OCI-M2 (cell line): ENCODE measurements around the gene GLCE.
"Not testable (repeated sequence)": the region's sequence is repeated elsewhere in the genome, so short reads cannot be mapped to it uniquely, and the experiment has no call there.

Experiments used
- DNase-seq: peaks from one replicate; lab custom pipeline; 2025; ENCODE audit not compliant: unreplicated experiment; lab: John Stamatoyannopoulos, UW

The GLCE gene

DNA sequence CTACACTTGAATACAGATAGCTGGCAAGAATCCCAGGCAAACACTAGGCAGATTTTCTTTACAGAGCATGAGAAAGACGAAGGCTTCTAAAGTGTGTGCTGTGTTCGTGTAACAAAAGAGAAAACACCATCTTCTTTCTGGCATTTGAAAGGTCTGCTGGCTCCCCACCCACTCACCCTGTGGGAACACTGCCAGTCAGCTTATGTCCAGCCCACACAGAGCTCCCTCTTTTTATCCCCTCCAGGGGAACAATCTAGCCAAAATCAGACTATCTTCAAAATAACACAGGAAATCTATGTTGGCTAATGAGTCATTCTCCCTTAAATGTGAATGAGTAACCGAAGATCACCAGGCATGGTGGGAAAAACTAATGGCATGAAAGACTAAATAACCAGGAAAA is 92.7 kb downstream of the GLCE start:
- no peak for DNase-seq

DNA sequence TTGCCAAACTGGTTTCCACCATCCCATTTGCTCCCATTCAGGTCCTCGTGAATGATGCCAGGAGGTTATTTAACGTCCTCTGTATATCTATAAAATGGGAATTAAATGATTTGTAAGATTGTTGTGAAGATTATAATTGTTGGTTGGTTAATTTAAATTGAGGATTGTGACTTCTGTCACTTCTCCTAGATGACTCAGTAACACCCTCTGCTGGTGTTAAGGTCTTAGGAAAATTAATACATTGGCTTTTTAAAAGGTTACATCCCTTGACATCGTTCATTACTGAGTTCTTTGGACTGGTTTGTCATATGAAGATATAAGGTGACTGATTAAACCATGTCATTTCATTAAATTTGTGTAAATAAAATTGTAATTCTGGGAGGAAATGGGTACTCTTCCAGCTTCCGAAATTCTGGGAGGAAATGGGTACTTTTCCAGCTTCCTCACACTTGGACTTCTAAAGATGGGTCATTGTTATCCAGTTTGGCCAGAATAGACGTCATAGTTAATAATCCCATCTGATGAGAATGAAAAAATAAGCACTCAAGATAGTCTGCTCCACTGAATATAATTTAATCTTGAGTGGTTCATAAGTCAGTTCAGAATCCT is 105.0 kb downstream of the GLCE start:
- no peak for DNase-seq

DNA sequence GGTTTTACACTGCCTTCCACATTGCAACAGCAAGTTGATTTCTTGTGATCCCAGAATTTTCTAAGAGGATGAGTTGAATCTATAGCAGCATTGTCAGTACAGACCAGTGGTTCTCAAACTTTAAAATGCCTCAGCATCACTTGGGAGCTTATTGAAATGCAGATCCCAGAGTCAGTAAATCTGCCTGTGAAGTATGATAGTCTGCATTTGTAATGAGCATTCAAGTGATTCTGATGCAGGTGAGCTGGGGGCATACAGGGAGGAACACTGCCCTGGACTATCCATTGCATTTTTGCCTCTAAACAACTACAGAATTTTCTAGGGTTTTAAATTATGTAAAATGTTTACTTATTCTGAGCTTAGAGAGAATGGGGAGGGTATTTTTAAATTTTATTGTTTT is 110.8 kb downstream of the GLCE start:
- no peak for DNase-seq

DNA sequence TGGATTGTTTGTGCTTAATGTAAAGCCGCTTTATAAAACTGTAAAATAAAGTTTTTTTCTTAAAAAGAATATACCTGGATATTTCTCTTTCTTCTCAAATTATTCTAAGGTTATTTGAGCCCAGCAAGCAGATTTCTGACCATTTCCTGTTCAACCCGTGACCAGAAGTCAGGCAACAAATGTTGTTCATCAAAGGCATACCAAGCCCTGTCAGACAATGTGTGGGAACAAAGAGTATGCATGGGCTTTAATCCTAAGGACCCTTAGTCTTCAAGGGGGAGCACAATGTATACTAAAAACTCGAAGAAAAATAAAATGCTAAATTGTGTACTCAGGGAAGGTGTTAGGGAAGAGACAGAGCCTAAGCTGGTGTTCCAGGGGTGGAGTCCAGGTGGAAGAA is 111.7 kb downstream of the GLCE start:
- DNase-seq, result no peak

DNA sequence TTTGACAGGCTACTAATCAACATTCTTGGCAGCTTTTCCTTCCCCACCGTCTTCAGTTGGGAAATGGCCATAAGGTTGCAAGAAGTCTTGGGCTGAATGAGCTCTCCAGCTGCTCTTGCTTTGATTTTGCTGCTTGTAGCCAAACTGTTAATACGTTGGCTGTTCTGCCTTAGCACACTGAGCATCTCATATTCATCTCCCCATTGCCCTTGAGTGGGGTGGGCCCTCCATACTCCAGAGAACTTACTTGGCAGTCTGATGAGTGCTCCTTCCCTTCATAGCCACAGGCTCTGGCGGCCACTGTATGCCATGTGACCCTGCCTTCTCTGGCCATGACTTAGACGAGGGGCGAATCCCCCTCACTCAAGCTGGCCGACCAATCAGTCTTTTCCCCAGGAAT is 112.5 kb downstream of the GLCE start:
- no peak for DNase-seq

DNA sequence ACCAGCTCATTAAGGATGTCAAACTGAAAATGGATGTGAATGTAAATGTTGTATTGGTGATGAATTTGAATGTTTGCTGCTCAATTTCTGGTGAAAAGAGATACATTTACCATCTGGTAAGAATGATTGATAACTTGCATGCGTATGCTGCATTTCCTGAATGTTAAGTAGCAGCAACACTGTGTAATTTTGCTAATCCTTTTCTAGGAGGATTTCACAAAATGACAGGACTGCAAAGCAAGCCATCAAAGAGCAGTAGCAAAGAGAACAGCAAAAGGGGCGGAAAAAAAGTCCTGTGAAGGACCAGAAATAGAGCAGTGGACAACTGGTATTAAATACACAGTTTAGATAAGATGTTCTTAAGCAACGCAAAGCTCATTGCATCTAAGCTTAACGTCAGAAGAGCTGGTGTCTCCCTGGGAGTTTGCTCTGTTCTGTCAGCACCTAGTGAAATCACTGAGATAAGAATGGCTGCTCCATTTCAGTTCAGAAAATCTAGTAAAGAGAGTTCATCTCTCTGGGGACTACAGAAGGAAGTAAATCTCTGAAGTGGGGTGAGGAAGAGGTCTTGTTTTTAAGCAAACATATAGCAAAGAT is 114.7 kb downstream of the GLCE start:
- DNase-seq, result no peak

DNA sequence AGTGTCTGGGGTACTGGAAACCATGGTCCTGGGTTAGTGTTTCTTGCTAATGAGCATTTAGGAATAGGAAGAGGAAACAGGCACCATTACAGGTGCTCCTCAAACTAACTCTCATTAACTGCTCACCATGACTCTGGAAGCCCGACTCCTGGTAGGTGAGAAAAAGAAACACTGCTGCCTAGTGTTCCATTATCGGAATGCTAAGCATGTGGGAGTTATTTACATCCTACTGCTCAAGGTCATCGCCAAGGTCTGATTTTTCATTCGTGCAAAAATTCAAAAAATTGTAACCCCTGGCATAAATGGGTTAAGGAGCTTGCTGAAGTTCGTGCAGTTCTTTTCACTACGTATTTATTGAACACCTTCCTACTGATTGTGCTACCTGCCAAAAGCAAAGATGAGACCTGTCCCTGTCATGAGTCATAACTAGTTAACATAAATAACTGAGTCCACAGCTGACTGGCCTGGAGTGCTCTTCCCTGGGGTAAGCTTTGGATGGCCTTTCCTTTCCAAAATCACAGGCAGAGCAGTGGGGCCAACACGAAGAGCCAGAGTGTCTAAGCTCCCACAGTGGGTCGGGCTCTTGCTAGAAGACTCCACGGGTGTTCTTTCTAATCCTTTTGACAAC is 115.6 kb downstream of the GLCE start:
- DNase-seq, result no peak

DNA sequence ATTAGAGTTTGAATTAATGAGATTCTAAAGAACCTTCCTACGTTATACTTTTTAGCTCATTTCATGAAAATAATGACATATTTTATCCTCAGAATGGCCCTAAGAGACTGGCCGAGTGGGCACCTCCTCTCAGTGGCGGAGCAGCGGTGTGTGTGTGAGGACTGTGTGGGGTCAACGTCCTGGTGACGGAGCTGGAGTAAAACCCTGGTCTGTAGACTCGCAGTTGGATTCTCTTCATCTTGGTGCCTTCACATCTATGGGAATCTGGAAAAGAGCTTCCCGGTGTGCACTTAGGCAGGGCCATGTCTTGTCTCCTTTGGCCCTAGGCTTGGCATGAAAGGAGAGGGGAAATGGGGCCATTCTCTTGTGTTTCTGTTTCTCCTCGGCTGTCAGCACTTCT is 116.9 kb downstream of the GLCE start:
- no peak for DNase-seq

DNA sequence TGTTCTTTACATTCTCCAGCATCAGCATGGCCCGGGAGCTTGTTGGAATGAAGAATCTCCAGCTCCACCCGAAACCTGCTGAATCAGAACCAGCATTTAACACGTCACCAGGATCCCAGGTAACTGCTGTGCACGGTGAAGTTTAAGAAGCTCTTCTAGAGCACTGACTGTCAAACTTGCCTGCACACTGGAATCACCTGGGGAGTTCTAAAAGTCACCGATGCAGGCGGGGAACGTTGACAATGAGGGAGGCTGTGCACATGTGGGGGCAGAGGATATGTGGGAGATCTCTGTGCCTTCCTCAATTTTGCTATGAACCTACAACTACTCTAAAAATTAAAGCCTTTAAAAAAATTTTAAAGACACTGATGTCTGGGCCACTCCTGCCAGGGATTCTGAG is 119.2 kb downstream of the GLCE start:
- DNase-seq, result no peak

DNA sequence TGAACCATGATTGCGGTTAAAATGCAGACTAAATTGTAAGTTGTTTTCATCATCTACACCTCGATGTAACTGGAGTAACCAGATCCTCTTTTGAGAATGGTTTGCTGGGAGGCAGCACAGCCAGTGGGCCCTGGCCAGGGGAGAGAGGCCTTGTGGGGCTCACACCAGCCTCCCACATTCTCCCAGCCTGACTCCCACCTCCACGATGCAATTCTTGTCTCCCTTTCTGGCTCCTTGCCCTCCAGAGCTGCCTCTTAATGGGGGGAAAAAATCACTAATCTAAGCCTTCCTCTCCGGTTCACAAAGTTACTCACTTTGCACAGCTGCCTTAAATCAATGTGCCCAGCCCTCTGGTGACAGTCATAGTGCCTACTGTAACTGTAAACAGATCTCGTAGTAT is 120.3 kb downstream of the GLCE start:
- DNase-seq, result no peak

DNA sequence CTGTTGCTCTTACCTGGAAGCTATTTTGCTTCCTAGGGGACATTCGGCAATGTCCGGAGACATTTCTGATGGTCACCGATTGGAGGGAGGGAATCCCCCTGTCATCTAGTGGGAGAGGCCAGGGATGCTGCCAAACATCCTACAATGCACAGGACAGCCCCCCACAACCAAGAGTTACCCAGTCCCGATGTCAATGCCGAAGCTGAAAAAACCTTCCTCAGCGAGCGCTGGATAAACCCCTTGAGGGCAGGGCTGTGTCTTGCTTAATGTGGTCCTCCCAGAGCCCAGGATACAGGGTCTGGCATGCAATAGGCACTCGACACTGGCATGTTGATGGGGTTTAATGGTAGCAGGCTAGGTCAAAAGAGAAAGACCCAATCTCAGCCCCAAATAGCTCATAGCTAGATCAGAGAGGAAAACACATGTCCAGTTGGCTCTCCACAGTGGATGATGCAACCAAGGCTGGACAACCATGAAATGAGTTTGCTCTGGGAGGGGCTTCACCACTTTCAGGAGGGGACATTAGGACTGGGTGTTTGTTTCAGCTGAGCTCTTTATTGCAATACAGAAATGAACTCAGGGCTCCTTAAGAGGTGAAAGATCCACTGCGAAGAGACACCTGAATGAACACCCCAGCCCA is 121.8 kb downstream of the GLCE start:
- DNase-seq, result no peak

DNA sequence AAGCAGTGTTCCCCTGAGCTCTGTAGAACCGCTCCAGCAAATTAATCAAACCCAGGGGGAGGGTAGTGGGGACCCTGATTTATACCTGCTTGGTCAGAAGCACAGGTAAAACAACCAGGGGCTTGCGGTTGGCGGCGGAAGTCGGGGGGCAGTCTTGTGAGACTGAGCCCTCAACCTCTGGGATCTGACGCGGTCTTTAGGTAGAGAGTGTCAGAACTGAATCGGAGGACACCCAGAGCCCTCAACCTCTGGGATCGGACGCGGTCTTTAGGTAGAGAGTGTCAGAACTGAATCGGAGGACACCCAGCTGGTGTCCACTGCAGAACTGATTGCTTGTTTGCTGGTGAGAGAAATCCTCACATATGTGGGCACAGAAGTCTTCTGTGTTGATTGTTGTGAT is 125.4 kb downstream of the GLCE start:
- no peak for DNase-seq

DNA sequence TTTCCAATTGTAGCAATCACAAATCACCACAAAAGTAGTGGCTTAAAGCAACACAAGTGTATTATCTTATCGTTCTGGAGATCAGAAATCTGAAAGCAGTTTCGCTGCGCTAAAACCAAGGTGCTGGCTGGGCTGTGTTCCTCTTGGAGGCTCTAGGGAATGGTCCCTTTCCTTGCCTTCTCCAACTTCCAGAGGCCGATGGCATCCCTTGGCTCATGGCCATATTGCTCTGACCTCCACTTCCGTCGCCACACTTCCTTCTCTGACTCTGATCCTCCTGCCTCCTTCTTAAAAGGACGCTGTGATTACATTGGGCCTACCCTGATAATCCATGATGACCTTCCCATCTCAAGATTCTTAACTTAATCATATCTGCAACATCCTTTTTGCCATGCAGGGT is 127.6 kb downstream of the GLCE start:
- no peak for DNase-seq

DNA sequence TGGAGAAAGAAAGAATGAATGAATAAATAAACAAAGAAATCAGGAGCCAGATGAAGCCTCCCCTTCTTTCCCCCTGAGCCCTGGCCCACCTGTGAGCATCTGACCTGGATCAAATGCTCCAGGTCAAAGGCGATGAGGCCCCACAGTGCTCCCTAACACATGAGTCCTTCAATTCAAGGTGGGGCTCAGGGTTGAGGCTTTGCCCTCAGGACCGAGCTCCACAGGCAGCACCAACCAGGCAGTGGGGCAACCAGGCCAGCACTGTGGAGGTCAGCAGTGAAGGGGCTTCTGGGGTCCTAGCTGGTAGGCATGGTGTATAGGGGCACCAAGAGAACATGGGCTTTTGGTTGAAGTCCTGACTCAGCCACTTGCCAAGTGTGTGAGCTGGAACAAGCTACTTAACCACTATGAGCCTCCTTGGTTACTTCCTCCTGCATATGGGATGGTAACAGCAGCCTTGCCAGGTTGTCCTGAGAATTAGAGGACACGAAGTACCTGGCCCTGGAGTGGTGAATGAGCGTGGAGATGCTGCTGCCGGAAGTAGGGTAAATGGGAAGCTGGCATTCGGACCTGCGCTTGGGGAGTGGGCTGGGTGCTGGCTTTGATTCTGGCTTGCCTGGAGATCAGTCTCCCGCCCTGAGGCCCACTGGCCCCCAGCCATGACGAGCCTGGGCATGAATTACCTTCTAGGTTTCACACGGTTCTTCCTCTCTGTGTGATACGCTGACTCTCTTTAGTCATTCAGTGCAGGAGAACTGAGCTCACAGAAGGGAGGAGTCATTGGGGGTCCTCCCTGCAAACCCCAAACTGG is 128.3 kb downstream of the GLCE start:
- no peak for DNase-seq

DNA sequence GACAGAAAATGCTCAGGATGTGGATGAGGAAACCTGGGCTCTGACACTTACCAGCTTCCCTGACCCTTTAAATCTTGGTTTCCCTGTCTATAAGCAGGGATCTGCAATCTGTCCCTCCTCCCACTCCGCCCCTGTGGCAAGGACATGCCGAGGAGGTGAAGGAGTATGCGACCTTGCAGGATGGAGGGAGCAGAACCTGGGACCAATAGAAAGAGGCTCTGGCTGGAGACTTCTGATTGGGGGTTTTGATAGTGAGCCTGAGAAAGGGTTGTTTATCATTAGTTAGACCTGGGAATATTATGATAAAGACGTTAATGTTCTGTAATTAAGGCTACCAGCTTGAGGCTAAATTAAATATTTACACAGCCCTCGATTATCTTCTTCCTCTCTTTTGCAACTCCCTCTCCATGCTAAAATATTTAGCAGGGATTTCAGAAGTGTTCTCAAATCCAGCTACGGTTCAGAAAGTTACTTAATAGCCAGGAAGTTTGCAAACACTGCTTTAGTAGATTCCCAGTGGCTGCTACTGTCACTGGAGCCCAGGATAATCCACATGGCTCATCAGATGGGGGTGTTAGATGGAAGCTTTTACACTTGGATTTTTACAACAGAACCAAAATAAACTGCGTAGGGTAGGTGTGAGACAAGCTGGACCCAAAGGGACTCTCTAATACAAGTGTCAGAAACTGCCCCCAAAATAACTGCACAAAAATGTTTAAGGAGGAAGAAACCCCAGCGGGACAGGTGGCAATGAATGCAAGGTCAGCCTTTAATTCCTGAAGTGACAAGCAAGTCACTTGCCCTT is 129.1 kb downstream of the GLCE start:
- DNase-seq, result no peak

DNA sequence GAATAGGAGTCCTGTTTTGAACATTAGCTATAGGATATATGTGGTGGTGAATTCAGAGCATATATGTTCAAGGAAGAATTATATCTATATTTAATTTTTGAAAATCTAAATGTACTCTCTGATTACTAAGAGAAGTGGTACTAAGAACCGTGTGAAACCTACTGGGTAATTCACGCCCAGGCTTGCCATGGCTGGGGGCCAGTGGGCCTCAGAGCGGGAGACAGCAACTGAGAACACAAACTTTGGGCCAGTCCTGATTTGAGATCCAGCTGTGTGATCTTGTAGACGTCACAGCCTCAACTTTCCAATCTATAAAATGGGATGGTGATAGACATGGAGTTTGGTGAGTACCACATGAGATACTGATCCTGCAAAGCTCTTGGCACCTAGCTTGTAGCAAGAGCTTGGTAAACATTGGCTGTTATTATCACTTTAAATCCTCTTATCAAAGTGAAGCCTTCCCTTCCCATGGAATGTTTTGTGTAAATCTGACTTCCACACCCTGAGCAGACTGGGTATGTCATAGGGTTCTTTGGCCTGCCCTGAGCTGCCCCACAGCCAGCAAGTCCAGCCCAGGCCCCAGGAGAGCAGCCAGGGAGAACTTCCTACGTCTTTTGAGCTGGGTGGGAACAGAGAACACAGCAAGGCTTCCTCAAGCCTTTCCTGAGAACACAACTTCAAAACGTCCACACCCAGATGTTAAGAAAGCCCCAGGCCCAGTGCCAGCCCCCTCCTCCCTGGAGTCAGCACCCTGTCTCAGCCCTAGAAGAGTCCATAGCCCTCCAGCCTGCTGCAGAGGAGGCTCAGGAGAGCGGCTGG is 130.1 kb downstream of the GLCE start:
- DNase-seq, result no peak

DNA sequence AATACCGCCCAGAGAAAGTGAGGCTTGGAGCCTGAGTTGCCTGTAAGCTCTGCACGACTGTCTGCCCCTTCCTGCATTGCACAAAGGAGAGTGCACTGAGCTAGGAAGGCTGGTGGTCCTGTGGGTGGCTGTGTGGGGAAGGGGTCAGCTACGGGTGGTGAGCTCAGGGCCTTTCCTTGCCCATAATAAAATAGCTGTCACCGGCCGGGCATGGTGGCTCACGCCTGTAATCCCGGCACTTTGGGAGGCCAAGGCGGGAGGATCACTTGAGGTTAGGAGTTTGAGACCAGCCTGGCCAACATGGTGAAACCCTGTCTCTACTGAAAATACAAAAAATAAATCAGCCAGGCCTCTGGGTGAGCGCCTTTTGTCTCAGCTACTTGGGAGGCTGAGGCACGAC is 131.2 kb downstream of the GLCE start:
- not testable (repeated sequence) for DNase-seq

DNA sequence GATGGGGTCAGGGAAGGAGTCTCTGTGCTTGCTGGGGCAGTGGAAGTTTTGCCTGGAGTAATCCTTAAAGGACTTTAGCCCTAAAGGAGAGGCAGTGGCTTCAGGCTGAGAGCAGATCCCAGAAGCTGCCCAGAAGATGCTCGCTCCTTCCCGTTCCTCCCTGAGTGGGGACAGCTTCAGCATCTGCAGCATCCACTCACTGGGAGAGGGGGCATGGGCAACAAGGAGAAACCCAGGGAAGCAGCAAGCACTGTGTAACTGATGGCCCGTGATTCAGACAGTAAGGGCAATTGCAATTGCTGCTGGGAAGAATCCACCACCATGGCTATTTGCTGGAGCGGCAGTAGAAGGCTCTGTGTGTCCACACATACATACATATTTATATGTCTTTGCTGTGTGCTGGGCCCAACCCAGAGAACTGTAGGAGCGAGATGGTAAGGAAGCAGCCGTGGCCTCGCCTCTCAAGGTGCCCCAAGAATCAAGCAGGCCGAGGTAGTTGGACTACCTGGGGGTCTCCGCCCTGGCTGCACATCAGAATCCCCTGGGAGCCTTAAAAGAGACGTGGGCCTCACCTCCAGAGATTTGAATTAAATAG is 132.5 kb downstream of the GLCE start:
- DNase-seq, result no peak
